ENCODE measurements around the gene ZBTB1.
"Not testable (repeated sequence)": the region's sequence is repeated elsewhere in the genome, so short reads cannot be mapped to it uniquely, and the experiment has no call there.

Gene ZBTB1

DNA sequence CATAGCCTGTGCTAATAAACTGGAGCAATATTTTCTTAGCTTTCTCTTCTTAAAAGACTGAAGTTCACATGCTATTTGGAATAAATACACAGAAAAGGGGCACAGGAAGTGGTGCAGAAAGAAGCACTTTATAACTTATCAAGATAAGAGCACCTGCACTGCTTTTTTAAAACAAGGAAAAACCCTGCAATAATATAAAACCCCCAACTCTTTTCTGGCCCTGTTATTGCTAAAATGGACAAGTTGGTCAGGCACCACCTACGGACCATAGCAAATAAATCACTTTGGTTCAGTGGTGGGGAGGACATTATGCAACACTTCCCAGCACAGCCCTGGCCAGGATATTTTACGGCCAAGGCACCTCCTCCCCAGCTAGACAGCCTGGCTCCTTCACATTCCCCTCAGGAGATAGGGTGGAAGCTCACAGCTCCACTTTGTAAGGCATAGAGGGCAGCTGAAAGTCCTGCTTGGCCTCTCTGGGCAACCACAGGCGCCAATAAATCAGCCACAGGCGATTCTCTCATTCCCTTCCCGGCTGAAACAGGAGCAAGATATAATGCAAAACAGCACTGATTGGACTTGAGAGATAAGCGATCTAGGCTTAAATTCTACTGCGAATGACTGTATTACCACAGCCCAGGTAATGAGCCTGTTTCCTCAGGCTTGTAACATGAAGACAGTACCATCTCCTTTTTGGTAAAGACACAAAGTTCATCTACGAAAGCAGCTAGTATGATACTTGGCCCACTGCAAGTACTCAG, 3.0 kb upstream of the ZBTB1 start:
- DNase-seq, result no peak

DNA sequence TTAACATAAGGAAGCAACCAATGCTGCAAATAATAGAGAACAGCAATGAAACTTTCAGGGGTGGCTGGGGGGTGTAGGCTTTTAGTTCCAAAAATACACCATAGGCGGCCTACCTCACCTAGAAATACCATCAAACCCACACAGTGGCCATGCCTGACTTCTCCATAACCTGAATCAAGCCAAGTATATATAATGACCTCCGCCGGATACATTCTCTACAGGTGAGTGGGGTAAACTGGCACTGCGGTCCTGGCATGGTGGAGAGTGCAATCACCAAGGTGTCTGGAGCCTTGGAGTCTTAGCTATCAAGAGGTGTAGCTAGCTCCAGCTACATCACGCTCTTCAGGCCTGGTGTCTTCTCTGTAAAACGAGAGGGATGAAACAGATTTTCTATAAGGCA, 2.1 kb upstream of the ZBTB1 start:
- DNase-seq, result no peak

DNA sequence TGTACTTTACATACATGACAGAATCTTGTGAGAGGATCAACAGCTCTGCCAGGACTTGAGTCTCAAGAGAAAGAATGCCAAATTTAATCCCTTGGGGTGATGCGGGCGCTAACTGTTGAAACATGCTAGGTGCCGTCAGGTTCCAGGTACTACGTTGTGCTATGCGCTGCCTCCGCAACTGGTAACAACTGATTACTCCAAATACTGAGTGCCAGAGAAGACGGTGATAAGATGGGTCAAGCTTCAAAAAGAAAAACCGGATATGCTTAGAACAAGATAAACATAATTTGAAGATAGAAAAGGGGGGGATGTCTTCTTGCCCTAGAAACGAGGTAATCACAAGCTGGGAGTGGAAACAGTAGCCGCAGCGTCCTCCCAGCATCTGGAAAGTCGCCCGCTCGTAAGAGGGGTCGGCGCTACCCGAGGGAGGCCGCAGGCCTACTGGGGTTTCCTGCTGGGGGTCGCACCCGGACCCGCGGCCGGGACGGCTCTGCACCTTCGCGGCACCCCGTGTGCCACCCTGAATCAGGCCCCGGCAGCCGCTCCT, 1.6 kb upstream of the ZBTB1 start:
- DNase-seq, result no peak

DNA sequence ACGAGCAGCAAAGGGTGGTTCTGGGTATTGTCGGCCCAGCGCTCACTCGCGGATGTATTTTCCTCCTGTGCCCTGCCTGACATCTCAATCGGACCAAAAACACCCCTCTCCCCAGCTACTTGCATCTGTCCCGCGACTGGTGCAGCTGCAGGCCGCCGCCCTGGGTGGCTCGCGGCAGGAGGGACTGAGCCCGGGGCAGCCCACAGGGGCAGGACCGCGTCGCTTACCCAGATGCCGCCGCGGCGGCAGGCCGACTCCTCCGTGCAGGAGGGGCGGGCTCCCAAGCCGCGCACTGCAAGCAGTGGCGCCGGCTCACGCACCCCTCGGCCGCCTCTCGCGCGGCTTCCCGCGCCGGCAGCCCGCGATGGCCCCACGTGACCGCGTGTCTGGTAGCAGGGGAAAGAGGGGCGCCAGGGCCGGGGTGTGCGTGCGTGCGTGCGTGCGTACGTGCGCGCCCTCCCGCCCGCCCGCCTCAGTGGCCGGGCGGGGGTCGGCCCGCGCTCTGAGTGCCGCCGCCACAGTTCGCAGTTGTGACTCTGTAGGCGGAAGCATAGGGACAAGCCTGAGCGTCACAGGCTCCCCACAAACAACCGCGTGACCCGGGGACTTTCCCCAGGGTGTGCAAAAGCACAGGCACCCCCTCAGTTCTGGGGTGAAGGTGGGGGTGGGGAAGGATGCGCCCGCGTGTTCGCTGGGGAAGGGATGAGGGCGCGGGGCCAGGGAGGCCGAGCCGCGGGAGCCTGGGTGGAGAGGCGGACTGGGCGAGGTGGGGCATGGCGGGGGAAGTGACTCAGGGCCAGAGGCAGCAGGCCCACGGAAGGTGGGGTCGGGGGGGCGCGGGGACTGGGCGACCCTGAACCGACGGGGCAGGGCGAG, 898 bp upstream of the ZBTB1 start, which contains the start of gene ZBTB25:
ZBTB25 (minus strand) TSS at position 405 of the 876 bp plus-strand sequence. CDS start 13,305 bp downstream, outside the sequence.
- DNase-seq, result peak; percentile 51

DNA sequence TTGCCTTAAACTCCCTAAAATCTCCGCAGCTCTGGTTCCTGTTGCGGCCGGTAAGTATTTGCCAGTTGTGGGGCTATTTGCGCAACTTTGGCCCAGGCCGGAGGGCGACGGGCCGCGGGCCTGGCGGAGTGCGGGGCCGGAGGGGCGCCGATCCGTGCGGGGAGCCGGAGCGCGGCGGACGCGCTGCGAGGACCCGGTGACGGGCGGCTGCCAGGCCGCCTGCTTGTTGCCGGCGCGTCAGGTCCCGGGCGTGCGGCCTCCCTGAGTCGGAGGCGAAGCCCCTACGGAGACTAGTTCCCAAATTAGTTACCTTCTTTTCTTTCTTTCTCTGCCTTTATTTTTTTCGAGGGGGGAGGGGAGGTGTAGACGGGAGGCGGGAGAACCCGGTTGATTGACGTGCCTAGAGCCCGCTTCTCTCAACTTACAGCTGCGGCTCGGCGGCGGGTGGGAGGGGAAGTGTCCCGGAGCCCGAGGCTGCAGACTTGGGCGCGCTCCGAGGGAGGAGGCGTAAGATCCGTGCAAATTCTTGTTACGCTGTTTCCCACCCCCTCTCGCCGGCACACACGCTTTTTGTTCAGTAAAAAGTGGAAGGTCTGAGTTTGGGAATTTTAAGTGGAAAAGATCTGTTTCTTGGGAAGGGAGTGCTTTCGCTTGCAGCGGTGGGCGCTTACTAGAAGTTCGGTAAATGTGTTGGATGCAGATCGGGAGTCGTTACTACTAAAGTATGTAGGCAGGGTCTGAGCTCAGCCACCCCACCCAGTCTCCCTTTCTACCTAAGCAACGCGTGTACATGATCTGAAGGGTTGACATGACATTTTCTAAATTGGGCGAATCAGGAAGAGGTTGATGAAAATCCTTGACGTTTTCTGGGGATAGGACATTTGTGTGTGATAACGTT, 576 bp downstream of the ZBTB1 start:
- DNase-seq, result no peak

DNA sequence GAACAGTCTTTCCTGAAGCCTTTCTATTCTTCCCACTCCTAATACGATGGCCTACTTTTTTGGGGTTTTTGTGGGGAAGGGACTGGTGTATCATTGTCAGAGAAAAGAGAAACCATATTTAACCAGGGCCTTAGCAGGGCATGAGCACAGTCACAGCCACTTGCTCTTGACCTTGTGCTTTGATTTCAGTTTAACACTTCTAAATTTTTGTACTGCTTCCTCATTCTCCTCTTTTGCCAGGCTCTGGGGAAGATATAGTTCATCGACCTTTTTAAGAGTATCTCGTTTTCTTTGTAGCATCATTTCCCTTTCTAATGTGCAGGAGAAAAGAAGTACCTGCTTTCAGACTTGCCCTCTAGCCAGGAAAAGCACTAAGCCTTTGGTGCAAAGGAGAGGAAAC, 2.2 kb downstream of the ZBTB1 start:
- DNase-seq, result no peak

DNA sequence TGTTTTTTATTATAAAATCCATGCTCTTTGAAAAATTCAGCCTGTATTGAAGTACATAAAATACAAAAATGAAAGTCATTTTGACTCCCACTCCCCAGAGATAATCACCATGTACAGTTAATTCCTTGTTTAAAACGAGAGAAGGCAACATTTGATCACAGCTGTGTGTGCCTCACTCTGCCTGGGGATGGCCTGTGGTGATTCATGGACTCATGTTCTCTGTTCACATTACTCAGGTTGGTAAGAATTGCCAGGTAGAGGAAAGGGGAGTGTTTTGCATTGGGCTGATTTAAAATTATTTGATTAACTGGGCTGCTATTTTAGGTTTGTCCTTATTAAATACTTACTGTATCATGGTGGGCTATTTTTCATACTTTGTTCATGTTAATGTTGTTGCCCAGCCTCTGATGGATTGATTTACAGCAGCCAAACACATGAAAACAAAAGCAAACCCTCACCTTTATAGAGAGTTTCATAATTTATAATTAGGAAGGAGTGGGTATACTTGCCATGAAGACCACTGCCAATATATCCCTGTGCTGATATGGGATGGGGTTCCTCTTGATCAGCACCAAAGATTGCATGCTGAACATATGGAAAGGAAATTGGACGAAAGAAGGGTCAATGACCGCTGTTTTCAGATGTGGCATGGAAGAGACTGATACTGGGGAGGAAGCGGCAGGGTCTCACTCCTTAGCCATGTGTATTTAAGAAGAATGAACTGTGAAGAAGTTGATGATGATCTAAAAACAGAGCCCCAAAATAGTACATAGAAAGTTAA, 3.0 kb downstream of the ZBTB1 start:
- DNase-seq, result no peak

DNA sequence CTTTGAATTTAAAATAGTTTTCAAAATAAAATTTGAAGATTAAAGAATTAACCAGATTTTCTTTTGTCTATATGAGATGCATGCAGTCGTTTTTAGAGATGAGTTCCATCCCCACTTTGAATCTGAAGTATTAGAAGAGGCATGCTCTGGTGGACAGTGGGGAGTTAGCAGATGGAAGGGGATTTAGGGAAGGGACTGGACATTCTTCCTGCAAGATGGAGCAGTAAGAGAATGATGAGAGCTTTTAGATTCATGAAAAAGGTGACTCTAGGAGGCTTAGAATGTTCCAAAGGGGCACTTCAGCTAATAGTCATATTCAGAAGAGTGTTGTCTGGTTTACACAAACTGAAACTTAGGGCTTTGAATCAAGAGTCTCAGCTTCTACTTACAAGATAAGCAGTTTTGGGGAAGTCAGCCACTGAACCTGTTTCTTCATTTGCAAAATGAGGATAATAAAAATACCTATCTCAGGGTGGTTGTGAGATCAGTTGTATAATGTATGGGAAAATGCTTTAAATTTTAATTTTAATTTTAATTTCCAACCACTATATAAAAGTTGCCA, 3.7 kb downstream of the ZBTB1 start:
- DNase-seq, result no peak

DNA sequence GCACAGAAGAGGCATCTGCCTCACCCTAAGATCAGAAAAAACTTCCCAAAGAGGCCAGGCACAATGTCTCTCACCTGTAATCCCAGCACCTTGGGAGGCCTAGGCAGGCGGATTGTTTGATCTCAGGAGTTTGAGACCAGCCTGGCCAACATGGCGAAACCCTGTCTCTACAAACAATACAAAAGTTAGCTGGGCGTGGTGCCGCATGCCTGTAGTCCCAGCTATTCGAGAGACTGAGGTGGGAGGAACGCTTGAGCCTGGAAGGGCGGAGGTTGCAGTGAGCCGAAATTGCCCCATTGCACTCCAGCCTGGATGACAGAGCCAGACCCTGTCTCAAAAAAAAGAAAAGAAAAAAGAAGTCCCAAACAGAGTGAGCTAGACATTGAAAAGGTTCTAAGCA, 4.5 kb downstream of the ZBTB1 start:
- no peak for DNase-seq

DNA sequence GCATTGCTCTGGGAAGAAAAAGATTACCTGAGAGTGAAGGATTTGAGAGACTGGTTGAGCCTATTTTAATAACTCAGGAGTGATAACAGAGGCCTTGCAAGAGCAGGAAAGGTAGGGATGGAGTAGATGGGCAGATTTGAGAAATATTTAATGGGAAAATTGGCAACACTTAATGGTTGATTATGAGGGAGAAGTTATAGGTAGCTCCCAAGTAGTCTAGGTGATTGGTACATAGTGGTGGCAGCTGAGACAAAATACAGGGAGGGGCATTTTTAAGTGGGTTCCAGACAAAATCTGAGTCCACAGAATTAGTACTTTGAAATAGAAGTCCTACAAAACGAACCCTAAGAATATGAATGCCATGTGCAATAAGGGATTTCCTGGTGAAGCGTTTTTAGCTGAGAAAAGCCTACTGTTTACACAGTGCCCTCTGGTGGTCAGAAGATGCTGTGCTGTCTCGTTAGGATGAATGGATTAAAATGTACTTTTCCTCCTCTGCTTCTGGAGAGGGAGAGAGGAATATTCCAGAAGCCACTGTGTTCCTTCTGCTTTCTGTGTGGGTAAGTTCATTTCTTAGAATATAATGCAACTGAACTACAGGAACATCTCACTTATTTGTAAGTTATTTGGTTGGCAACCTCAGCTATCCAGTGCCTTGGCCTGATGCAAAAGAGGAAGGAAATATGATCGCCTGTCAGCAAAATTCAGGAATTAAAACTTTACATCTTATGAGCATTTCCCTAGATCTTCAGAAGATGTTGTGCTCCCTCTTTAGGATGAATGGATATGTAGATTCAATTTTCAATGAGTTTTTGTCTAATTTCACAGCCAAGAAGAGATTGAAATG, 6.5 kb downstream of the ZBTB1 start:
- DNase-seq, result peak; percentile 18

DNA sequence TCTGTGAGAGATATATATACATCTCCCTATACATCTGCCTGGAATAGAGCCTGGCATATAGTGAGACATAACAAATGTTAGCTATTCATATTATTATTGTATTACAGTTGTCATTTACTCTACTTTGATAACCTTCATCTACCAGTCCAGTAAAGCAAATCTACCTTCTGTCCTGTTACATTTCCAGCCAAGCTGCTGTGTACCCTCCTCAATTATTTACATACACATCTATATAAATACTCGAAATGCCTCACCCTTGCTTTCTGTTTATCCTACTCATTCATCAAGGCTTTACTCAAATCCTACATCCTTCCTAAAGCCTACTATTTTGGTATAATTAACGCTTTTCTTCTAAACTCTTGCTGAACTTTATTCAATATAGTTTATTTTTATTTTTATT, 8.7 kb downstream of the ZBTB1 start:
- DNase-seq, result no peak

DNA sequence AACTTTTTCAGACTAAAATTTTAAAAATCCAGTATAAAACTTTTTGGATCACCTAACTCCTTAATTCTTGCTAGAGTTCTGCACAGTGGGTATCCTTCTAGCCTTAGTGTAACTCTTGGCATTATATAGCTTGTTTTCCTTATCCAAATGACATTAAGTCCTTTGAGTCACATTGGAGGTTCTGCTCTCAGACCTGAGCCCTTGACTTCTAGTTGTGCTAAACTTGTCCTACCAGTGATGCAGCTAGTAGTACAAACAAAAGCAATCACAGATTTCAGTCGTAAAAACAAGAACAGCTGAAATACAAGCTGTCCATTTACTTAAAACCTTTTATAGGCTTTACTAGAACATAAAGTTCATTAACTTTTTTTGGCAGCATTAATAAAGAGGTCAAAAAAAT, 10.5 kb downstream of the ZBTB1 start:
- DNase-seq, result no peak

DNA sequence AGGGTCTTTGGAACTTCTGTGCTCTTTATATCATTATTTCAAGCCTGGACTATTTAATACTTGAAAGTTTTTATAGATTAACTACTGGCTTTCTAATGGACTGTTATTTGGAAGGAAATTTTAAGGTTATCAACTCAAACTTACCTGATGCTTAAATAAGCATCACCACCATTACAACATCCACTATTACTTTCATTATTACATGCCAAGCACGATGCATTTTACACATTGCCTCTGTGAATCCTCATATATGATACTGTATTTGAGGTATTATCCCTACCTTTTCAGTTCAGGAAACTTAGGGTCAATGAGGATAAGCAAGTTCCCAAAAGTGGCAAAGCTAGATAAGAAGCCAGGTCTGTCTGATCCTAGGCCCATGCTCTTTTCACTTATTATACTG, 12.4 kb downstream of the ZBTB1 start:
- DNase-seq, result no peak

DNA sequence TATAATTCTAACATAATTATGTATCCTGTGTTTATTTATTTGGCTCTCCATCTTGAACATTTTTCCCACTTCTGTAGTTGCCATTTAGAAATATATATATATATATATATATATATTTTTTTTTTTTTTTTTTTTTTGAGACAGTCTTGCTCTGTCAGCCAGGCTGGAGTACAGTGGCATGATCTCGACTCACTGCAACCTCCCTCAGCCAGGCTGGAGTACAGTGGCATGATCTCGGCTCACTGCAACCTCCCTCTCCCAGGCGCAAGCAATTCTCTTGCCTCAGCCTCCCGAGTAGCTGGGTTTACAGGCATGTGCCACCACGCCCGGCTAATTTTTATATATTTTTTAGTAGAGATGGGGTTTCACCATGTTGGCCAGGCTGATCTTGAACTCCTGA, 13.1 kb downstream of the ZBTB1 start:
- DNase-seq, result not testable (repeated sequence)

DNA sequence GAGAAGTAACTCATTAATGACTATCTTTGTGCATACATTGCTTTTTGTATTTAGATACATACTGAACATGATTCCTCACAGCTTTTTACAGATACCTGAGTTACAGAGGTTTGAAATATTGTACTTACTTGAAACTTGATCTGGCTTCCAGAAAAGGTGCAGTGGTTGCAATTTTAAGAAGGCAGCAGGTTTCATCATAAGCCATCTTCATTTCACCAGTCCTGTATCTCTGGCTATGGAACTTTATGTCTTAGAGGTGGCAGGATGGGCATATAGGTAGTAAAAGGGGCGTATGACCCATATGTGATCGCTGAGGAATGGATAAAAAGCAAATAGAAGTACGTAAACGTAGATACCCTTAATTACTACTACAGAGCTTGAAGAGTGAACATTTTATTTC, 13.7 kb downstream of the ZBTB1 start:
- no peak for DNase-seq

DNA sequence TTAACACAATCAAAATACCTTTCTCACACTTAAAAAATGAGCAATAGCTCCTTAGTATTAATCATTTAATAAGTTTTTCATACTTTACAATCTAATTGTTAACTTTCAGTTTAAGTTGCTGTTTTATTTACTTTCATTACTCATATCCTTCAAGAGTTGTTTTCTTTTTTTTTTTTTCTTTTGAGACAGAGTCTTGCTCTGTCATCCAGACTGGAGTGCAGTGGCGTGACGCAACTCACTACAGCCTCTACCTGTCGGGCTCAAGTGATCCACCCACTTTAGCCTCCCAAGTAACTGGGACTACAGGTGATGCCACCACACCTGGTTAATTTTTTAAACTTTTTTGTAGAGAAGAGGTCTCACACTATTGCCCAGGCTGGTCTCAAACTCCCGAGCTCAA, 16.1 kb downstream of the ZBTB1 start:
- DNase-seq, result no peak

DNA sequence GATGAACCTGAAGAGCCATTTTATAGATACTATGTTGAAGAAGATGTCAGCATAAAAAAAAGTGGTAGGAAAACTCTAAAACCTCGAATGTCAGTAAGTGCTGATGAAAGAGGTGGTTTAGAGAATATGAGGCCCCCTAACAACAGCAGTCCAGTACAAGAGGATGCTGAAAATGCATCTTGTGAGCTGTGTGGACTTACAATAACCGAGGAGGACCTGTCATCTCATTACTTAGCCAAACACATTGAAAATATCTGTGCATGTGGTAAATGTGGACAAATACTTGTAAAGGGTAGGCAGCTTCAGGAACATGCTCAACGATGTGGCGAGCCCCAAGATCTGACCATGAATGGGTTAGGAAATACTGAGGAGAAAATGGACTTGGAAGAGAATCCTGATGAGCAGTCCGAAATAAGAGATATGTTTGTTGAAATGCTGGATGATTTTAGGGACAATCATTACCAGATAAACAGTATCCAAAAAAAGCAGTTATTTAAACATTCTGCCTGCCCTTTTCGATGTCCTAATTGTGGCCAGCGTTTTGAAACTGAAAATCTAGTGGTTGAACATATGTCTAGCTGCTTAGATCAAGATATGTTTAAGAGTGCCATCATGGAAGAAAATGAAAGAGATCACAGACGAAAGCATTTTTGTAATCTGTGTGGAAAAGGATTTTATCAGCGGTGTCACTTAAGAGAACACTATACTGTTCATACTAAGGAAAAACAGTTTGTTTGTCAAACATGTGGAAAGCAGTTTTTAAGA, 18.2 kb downstream of the ZBTB1 start:
- DNase-seq, result no peak

DNA sequence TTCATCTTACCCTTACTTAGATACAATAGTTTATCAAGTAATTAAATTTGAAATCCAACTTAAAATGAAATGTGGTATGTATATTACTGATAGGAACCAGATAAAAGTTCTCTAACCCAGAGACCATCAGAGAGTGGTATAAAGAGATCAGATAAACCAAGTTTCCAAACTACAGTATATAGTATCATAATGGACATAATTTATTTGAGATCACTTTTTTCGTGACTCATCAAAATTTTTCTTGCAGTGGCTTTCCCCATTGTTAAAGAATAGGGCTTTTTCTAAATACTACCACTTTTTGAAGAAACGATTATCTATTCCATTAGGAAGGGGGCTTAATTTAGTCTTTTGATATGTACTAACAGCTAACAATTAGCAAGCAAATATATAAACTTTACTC, 20.8 kb downstream of the ZBTB1 start:
- no peak for DNase-seq

DNA sequence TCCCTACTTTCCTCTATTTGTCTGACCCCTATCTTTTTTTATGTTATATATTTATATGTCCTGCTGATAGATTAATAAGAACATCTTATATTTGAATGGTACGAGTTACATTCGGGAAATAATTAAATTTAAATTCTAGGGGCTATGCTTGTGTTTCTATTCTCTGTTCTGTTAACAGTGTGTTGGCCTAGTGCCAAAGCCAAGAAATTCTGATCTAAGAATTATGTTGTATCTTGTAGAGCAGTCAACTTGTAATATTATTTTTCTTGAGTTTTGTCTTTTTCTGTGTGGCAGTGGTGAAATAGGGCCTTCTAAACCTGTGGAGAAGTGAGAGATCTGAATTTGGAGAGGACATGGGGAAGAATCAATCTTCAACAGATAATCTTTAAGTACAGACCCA, 27.0 kb downstream of the ZBTB1 start:
- no peak for DNase-seq

Measured in NCI-H2081 treated with DMSO at 0.1 percent for 48 hours (cell line).